ENCODE data around the gene TGM6.

The TGM6 gene

GRCh38 chr20:2462484-2462883 lies 81.8 kb downstream of the TGM6 start:
- no peak for TF ChIP-seq CTCF (IDR thresholded peaks at IDR 0.05; ENCODE audit: low read depth, low read length)
- DNase-seq (ENCODE audit: extremely low read depth, low read depth), result no peak

- no peak for TF ChIP-seq CTCF (IDR thresholded peaks at IDR 0.05; ENCODE audit: low read depth, low read length)
- DNase-seq (ENCODE audit: extremely low read depth, low read depth), result no peak
Observed at GRCh38 chr20:2463616-2464365, 83.1 kb downstream of the TGM6 start.

GRCh38 chr20:2465100-2465499 lies 84.4 kb downstream of the TGM6 start:
- TF ChIP-seq CTCF (IDR thresholded peaks at IDR 0.05; ENCODE audit: low read depth, low read length), result no peak
- DNase-seq (ENCODE audit: extremely low read depth, low read depth), result no peak

- no peak for DNase-seq (ENCODE audit: extremely low read depth, low read depth)
- TF ChIP-seq CTCF (IDR thresholded peaks at IDR 0.05; ENCODE audit: low read depth, low read length), result no peak
Observed at GRCh38 chr20:2467412-2467811, 86.7 kb downstream of the TGM6 start.

GRCh38 chr20:2468581-2469407 lies 88.1 kb downstream of the TGM6 start:
- DNase-seq (ENCODE audit: extremely low read depth, low read depth), result no peak

GRCh38 chr20:2469991-2470422 lies 89.3 kb downstream of the TGM6 start:
- no peak for TF ChIP-seq CTCF (IDR thresholded peaks at IDR 0.05; ENCODE audit: low read depth, low read length)
- DNase-seq (ENCODE audit: extremely low read depth, low read depth), result no peak

More at GRCh38 chr20:2468581-2469407, 88.1 kb downstream of the TGM6 start:
- no peak for TF ChIP-seq CTCF (IDR thresholded peaks at IDR 0.05; ENCODE audit: low read depth, low read length)
